Tibial nerve (tissue), 4 donors: ENCODE data around the gene B3GAT1. TPM values are rescaled to one million over a fixed set of nuclear protein-coding genes. Genes with fewer than 3 reads are reported as not detected.
"Not testable (repeated sequence)": the region's sequence is repeated elsewhere in the genome, so short reads cannot be mapped to it uniquely, and the experiment has no call there.

ENCODE experiments used
- DNase-seq, 2 donors: peaks; one replicate each; pipeline ENCODE4 v3.0.0-alpha.2; 2019; ENCODE audit warnings: low spot score in 2 of 2
- H3K27ac ChIP-seq, 4 donors: fragments of 200-600 bp; sonication (generic) in 3 of 4; one replicate each; pipeline ENCODE4 v1.5.1; 2017 to 2019; ENCODE audit warnings: mild to moderate bottlenecking in 1 of 4
- H3K27me3 ChIP-seq, 2 donors: fragments of 200-600 bp; sonication (generic) in 1 of 2; one replicate each; pipeline versions ENCODE4 v1.5.1 to v1.6.0; 2017 to 2019
- H3K36me3 ChIP-seq, 3 donors: fragments of 200-600 bp; sonication (generic); one replicate each; pipeline ENCODE4 v1.5.1; 2018 to 2019
- H3K4me1 ChIP-seq, 4 donors: fragments of 200-600 bp; sonication (generic) in 3 of 4; one replicate each; pipeline ENCODE4 v1.5.1; 2017 to 2019
- H3K4me3 ChIP-seq, 4 donors: fragments of 200-600 bp; sonication (generic) in 3 of 4; one replicate each; pipeline ENCODE4 v1.5.1; 2017 to 2019; ENCODE audit warnings: mild to moderate bottlenecking in 1 of 4, moderate library complexity in 1 of 4
- H3K9me3 ChIP-seq, 4 donors: fragments of 200-600 bp; sonication (generic) in 3 of 4; one replicate each; pipeline ENCODE4 v1.5.1; 2017 to 2019
- CTCF ChIP-seq, 5 experiments: fragments of 200-600 bp in 3 of 5; fragments of 450-650 bp in 2 of 5; sonication (generic) in 3 of 5; IDR thresholded peaks; one replicate each; pipeline ENCODE4 v1.5.1; 2016 to 2019; ENCODE audit warnings: antibody characterized with exemption in 5 of 5, mild to moderate bottlenecking in 3 of 5, moderate library complexity in 2 of 5
- EP300 ChIP-seq, 2 donors: sonication (generic); formaldehyde crosslinking; IDR thresholded peaks; one replicate each; pipeline ENCODE4 v1.6.1; 2017; ENCODE audit warnings: antibody characterized with exemption in 2 of 2, mild to moderate bottlenecking in 1 of 2
- POLR2A ChIP-seq, 2 donors: fragments of 450-650 bp; IDR thresholded peaks; one replicate each; pipeline ENCODE4 v1.6.1; 2017; ENCODE audit warnings: antibody characterized with exemption in 2 of 2, mild to moderate bottlenecking in 2 of 2, moderate library complexity in 2 of 2
- WGBS, 2 donors: methylation state at CpG; one replicate each; pipeline ENCODE4 v1.1.5; 2018; 5-methylcytosine and 5-hydroxymethylcytosine counted together
- total RNA-seq, 4 donors: library from RNA; depleted of rRNA; stranded (reverse); fragments of >200 nt; gene quantifications; one replicate each; pipeline ENCODE4 v1.1.0, GENCODE V29; 2016

B3GAT1 gene
- total RNA-seq, 4 donors from 2014 or later = 6.6 to 18.0 (median 9.1) TPM

GRCh38 chr11:134345237-134345550 is 66.8 kb downstream of the B3GAT1 start:
- no peak for DNase-seq
- WGBS, 2 donors = 67 to 73% methylated on average over 4 of the region's 4 CpGs
- H3K9me3 ChIP-seq = no peaks in the 10 kb centered on the region
- no peak overlapping the region for H3K27ac ChIP-seq
- H3K27me3 ChIP-seq = no peaks in the 10 kb centered on the region
- no peak overlapping the region for H3K4me3 ChIP-seq
- H3K36me3 ChIP-seq = no peaks in the 10 kb centered on the region
- TF ChIP-seq CTCF (IDR thresholded peaks at IDR 0.05) = no peak
- TF ChIP-seq EP300 (IDR thresholded peaks at IDR 0.05) = no peak
- no peak for TF ChIP-seq POLR2A (IDR thresholded peaks at IDR 0.05)
- no peaks in the 10 kb centered on the region for H3K4me1 ChIP-seq

- not testable (repeated sequence) for H3K27me3 ChIP-seq, H3K27ac ChIP-seq, H3K4me3 ChIP-seq, H3K36me3 ChIP-seq, H3K4me1 ChIP-seq, H3K9me3 ChIP-seq, DNase-seq
- WGBS, 2 donors = 87% methylated on average over 16 to 19 of the region's 28 CpGs
These were observed 67.4 kb downstream of the B3GAT1 start for GRCh38 chr11:134344497-134345236.

GRCh38 chr11:134343646-134344045 is 68.4 kb downstream of the B3GAT1 start:
- no peak for DNase-seq
- Histone ChIP-seq H3K27me3 (no peaks in the 10 kb centered on the region), H3K9me3 (no peaks in the 10 kb centered on the region), H3K27ac (no peak overlapping the region), H3K4me3 (no peak overlapping the region), H3K36me3 (no peaks in the 10 kb centered on the region), H3K4me1 (no peaks in the 10 kb centered on the region)
- TF ChIP-seq EP300 (IDR thresholded peaks at IDR 0.05) (no peak), CTCF (IDR thresholded peaks at IDR 0.05) (no peak), POLR2A (IDR thresholded peaks at IDR 0.05) (no peak)
- 77 to 82% methylated on average over 15 of the region's 15 CpGs for WGBS, 2 donors

- no peaks in the 10 kb centered on the region for H3K36me3 ChIP-seq
- no peaks in the 10 kb centered on the region for H3K4me1 ChIP-seq
- no peak overlapping the region for H3K27ac ChIP-seq
- no peaks in the 10 kb centered on the region for H3K27me3 ChIP-seq
- 91% methylated on average over 29 to 30 of the region's 30 CpGs for WGBS, 2 donors
- no peak overlapping the region for H3K4me3 ChIP-seq
- H3K9me3 ChIP-seq = no peaks in the 10 kb centered on the region
- TF ChIP-seq CTCF (IDR thresholded peaks at IDR 0.05) = no peak
- TF ChIP-seq POLR2A (IDR thresholded peaks at IDR 0.05) = no peak
- no peak for TF ChIP-seq EP300 (IDR thresholded peaks at IDR 0.05)
- DNase-seq = no peak
These were observed 69.3 kb downstream of the B3GAT1 start for GRCh38 chr11:134342572-134343340.

- Histone ChIP-seq H3K4me1 (no peaks in the 10 kb centered on the region), H3K36me3 (no peaks in the 10 kb centered on the region)
- 92 to 93% methylated on average over 53 to 67 of the region's 68 CpGs for WGBS, 2 donors
These were observed 70.1 kb downstream of the B3GAT1 start for GRCh38 chr11:134341805-134342571.

More at GRCh38 chr11:134341805-134342571, 70.1 kb downstream of the B3GAT1 start:
- Histone ChIP-seq H3K4me3 (no peak overlapping the region), H3K27me3 (no peaks in the 10 kb centered on the region), H3K9me3 (no peaks in the 10 kb centered on the region), H3K27ac (no peak overlapping the region)
- TF ChIP-seq CTCF (IDR thresholded peaks at IDR 0.05) = no peak
- no peak for TF ChIP-seq EP300 (IDR thresholded peaks at IDR 0.05)
- TF ChIP-seq POLR2A (IDR thresholded peaks at IDR 0.05) = no peak
- DNase-seq = no peak
